Effector memory CD4-positive, alpha-beta T cell (primary cell): Measurements from ENCODE around the gene SHH.

Experiments
- DNase-seq, 3 donors: peaks; one replicate each; pipeline ENCODE4 v3.0.0-alpha.2; 2020
- H3K27ac ChIP-seq: 2 replicates; pipeline ENCODE4 v1.7.0; 2013; ENCODE audit warnings: mild to moderate bottlenecking, low read length, moderate library complexity; ENCODE audit not compliant: insufficient read depth, poor library complexity, severe bottlenecking
- H3K27me3 ChIP-seq: replicated peaks from 2 replicates; pipeline ENCODE4 v1.7.0; 2013; ENCODE audit warnings: mild to moderate bottlenecking, low read length; ENCODE audit not compliant: insufficient read depth, control insufficient read depth, poor library complexity, severe bottlenecking
- H3K36me3 ChIP-seq: 2 replicates; pipeline ENCODE4 v1.7.0; 2013; ENCODE audit warnings: mild to moderate bottlenecking, low read length, moderate library complexity; ENCODE audit not compliant: control insufficient read depth, insufficient read depth
- H3K4me1 ChIP-seq: 2 replicates; pipeline ENCODE4 v1.7.0; 2013; ENCODE audit warnings: low read length, mild to moderate bottlenecking; ENCODE audit not compliant: control insufficient read depth, insufficient read depth, poor library complexity, severe bottlenecking
- H3K4me3 ChIP-seq: 2 replicates; pipeline ENCODE4 v1.7.0; 2013; ENCODE audit warnings: low read length, low read depth, mild to moderate bottlenecking; ENCODE audit not compliant: insufficient read depth, poor library complexity, severe bottlenecking
- H3K9me3 ChIP-seq: 2 replicates; pipeline ENCODE4 v1.7.0; 2013; ENCODE audit warnings: mild to moderate bottlenecking, low read length, moderate library complexity; ENCODE audit not compliant: control insufficient read depth

SHH gene

GRCh38 chr7:155800741-155801267 lies 11.5 kb downstream of the SHH start:
- Histone ChIP-seq H3K27me3 (peaks cover 39% of the 10 kb centered on the region), H3K9me3 (no peaks in the 10 kb centered on the region), H3K4me1 (peaks cover 27% of the 10 kb centered on the region), H3K27ac (no peak overlapping the region), H3K36me3 (no peaks in the 10 kb centered on the region), H3K4me3 (no peak overlapping the region)
- no peak for DNase-seq

GRCh38 chr7:155800301-155800700 lies 12.0 kb downstream of the SHH start:
- no peak for DNase-seq
- Histone ChIP-seq H3K4me3 (no peak overlapping the region), H3K9me3 (no peaks in the 10 kb centered on the region), H3K36me3 (no peaks in the 10 kb centered on the region), H3K27me3 (peaks cover 34% of the 10 kb centered on the region), H3K4me1 (peaks cover 22% of the 10 kb centered on the region), H3K27ac (no peak overlapping the region)

- H3K4me3 ChIP-seq, result no peak overlapping the region
- no peak for DNase-seq
- H3K9me3 ChIP-seq, result no peaks in the 10 kb centered on the region
- H3K27me3 ChIP-seq, result peaks cover 26% of the 10 kb centered on the region
- H3K4me1 ChIP-seq, result peaks cover 16% of the 10 kb centered on the region
- H3K27ac ChIP-seq, result no peak overlapping the region
- H3K36me3 ChIP-seq, result no peaks in the 10 kb centered on the region
Measured at GRCh38 chr7:155799514-155799913, 12.7 kb downstream of the SHH start.

- Histone ChIP-seq H3K27ac (no peak overlapping the region), H3K36me3 (no peaks in the 10 kb centered on the region), H3K9me3 (no peaks in the 10 kb centered on the region), H3K27me3 (peaks cover 21% of the 10 kb centered on the region), H3K4me3 (no peak overlapping the region), H3K4me1 (peaks cover 12% of the 10 kb centered on the region)
- DNase-seq, result no peak
Measured at GRCh38 chr7:155798673-155799439, 13.4 kb downstream of the SHH start.

- no peak for DNase-seq
- no peak overlapping the region for H3K27ac ChIP-seq
- H3K27me3 ChIP-seq, result peaks cover 15% of the 10 kb centered on the region
- H3K36me3 ChIP-seq, result no peaks in the 10 kb centered on the region
- no peaks in the 10 kb centered on the region for H3K9me3 ChIP-seq
- peaks cover 3% of the 10 kb centered on the region for H3K4me1 ChIP-seq
- H3K4me3 ChIP-seq, result no peak overlapping the region
Measured at GRCh38 chr7:155797262-155798250, 14.7 kb downstream of the SHH start.

- peaks cover 3% of the 10 kb centered on the region for H3K4me1 ChIP-seq
- DNase-seq, result peak; percentile 31 to 43 (median 35)
- no peak overlapping the region for H3K27ac ChIP-seq
- H3K27me3 ChIP-seq, result peaks cover 15% of the 10 kb centered on the region
- H3K4me3 ChIP-seq, result no peak overlapping the region
- H3K9me3 ChIP-seq, result no peaks in the 10 kb centered on the region
- no peaks in the 10 kb centered on the region for H3K36me3 ChIP-seq
Measured at GRCh38 chr7:155796381-155797261, 15.6 kb downstream of the SHH start.

- Histone ChIP-seq H3K9me3 (no peaks in the 10 kb centered on the region), H3K4me3 (no peak overlapping the region), H3K27me3 (peaks cover 10% of the 10 kb centered on the region), H3K36me3 (no peaks in the 10 kb centered on the region), H3K27ac (no peak overlapping the region), H3K4me1 (peaks cover 3% of the 10 kb centered on the region)
- no peak for DNase-seq
Measured at GRCh38 chr7:155795951-155796350, 16.3 kb downstream of the SHH start.

GRCh38 chr7:155795401-155795800 lies 16.9 kb downstream of the SHH start:
- Histone ChIP-seq H3K27ac (no peak overlapping the region), H3K36me3 (no peaks in the 10 kb centered on the region), H3K27me3 (peaks cover 9% of the 10 kb centered on the region), H3K4me3 (no peak overlapping the region), H3K4me1 (peaks cover 3% of the 10 kb centered on the region), H3K9me3 (no peaks in the 10 kb centered on the region)
- no peak for DNase-seq

- Histone ChIP-seq H3K9me3 (no peaks in the 10 kb centered on the region), H3K36me3 (no peaks in the 10 kb centered on the region), H3K27ac (no peak overlapping the region), H3K4me3 (no peak overlapping the region), H3K4me1 (peaks cover 3% of the 10 kb centered on the region), H3K27me3 (peaks cover 9% of the 10 kb centered on the region)
- no peak for DNase-seq
Measured at GRCh38 chr7:155794196-155794595, 18.1 kb downstream of the SHH start.
